Measurements from ENCODE around the gene NT5C2.

NT5C2 gene

GRCh38 chr10:103120977-103121735 is 71.9 kb downstream of the NT5C2 start:
- TF ChIP-seq CTCF (IDR thresholded peaks at IDR 0.05): no peak

- TF ChIP-seq CTCF (IDR thresholded peaks at IDR 0.05): no peak
Measured at GRCh38 chr10:103120546-103120945, 72.5 kb downstream of the NT5C2 start.

GRCh38 chr10:103117247-103117646 is 75.8 kb downstream of the NT5C2 start:
- no peak for TF ChIP-seq CTCF (IDR thresholded peaks at IDR 0.05)

GRCh38 chr10:103114876-103115275 is 78.2 kb downstream of the NT5C2 start:
- TF ChIP-seq CTCF (IDR thresholded peaks at IDR 0.05): no peak

GRCh38 chr10:103111918-103112877 is 80.9 kb downstream of the NT5C2 start:
- TF ChIP-seq CTCF (IDR thresholded peaks at IDR 0.05): no peak

- no peak for TF ChIP-seq CTCF (IDR thresholded peaks at IDR 0.05)
Measured at GRCh38 chr10:103111031-103111917, 81.8 kb downstream of the NT5C2 start.

- TF ChIP-seq CTCF (IDR thresholded peaks at IDR 0.05): no peak
Measured at GRCh38 chr10:103110407-103110806, 82.7 kb downstream of the NT5C2 start.

Data from LNCAP (cell line).